Measurements from ENCODE around the gene PTOV1. TPM values are rescaled to one million over a fixed set of nuclear protein-coding genes. Genes with fewer than 3 reads are reported as not detected.

The PTOV1 gene
- polyA plus RNA-seq, 1 experiment, result 37.6 TPM

- CTCF ChIA-PET, result no interaction called here
These were observed 46.1 kb downstream of the PTOV1 start, which contains the start of gene IL4I1 for GRCh38 chr19:49896863-49897621. TSS of gene IL4I1 (minus strand) at chr19:49896887. CDS start at chr19:49896160, 727 bp downstream.

GRCh38 chr19:49904136-49904535 lies 53.2 kb downstream of the PTOV1 start:
- ChIA-PET CTCF (no interaction called here), POLR2A (no interaction called here)
- Histone ChIP-seq H3K4me3 (ENCODE audit: low read depth, low read length) (no peak overlapping the region), H3K27ac (ENCODE audit: low read depth, low read length) (no peak overlapping the region), H3K9me3 (ENCODE audit: control insufficient read depth, insufficient read depth, low read length) (no peaks in the 10 kb centered on the region; the same call in 1 of the 2 replicates), H3K27me3 (ENCODE audit: control insufficient read depth, insufficient read depth, low read length) (no peaks in the 10 kb centered on the region)
- DNase-seq (ENCODE audit: low read depth, low spot score), result no peak
- TF ChIP-seq, protein P1, sequence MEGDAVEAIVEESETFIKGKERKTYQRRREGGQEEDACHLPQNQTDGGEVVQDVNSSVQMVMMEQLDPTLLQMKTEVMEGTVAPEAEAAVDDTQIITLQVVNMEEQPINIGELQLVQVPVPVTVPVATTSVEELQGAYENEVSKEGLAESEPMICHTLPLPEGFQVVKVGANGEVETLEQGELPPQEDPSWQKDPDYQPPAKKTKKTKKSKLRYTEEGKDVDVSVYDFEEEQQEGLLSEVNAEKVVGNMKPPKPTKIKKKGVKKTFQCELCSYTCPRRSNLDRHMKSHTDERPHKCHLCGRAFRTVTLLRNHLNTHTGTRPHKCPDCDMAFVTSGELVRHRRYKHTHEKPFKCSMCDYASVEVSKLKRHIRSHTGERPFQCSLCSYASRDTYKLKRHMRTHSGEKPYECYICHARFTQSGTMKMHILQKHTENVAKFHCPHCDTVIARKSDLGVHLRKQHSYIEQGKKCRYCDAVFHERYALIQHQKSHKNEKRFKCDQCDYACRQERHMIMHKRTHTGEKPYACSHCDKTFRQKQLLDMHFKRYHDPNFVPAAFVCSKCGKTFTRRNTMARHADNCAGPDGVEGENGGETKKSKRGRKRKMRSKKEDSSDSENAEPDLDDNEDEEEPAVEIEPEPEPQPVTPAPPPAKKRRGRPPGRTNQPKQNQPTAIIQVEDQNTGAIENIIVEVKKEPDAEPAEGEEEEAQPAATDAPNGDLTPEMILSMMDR (IDR thresholded peaks at IDR 0.05; ENCODE audit: low read depth, low read length), result no peak

More at GRCh38 chr19:49896863-49897621, 46.1 kb downstream of the PTOV1 start, which contains the start of gene IL4I1:
- TF ChIP-seq, protein P1 (IDR thresholded peaks at IDR 0.05; ENCODE audit: low read depth, low read length), result no peak
- H3K9me3 ChIP-seq (ENCODE audit: control insufficient read depth, insufficient read depth, low read length), result no peaks in the 10 kb centered on the region; the same call in 1 of the 2 replicates
- no peak for DNase-seq (ENCODE audit: low read depth, low spot score)
- POLR2A ChIA-PET, result interaction anchor here (0.9 kb wide), 1 partner anchor 28 kb away, joined by 3 read pairs; no protein-coding TSS in a partner anchor
- H3K27me3 ChIP-seq (ENCODE audit: control insufficient read depth, insufficient read depth, low read length), result no peaks in the 10 kb centered on the region
- H3K4me3 ChIP-seq (ENCODE audit: low read depth, low read length), result no peak within 1 kb of the TSS
- H3K27ac ChIP-seq (ENCODE audit: low read depth, low read length), result peak within 1 kb of the TSS; percentile 61

GRCh38 chr19:49906879-49907564 lies 56.1 kb downstream of the PTOV1 start:
- no peak for DNase-seq (ENCODE audit: low read depth, low spot score)
- Histone ChIP-seq H3K27ac (ENCODE audit: low read depth, low read length) (no peak overlapping the region), H3K9me3 (ENCODE audit: control insufficient read depth, insufficient read depth, low read length) (no peaks in the 10 kb centered on the region; the same call in 1 of the 2 replicates), H3K4me3 (ENCODE audit: low read depth, low read length) (no peak overlapping the region), H3K27me3 (ENCODE audit: control insufficient read depth, insufficient read depth, low read length) (no peaks in the 10 kb centered on the region)
- CTCF ChIA-PET, result no interaction called here
- POLR2A ChIA-PET, result no interaction called here
- TF ChIP-seq, protein P1 (IDR thresholded peaks at IDR 0.05; ENCODE audit: low read depth, low read length), result no peak

DNA sequence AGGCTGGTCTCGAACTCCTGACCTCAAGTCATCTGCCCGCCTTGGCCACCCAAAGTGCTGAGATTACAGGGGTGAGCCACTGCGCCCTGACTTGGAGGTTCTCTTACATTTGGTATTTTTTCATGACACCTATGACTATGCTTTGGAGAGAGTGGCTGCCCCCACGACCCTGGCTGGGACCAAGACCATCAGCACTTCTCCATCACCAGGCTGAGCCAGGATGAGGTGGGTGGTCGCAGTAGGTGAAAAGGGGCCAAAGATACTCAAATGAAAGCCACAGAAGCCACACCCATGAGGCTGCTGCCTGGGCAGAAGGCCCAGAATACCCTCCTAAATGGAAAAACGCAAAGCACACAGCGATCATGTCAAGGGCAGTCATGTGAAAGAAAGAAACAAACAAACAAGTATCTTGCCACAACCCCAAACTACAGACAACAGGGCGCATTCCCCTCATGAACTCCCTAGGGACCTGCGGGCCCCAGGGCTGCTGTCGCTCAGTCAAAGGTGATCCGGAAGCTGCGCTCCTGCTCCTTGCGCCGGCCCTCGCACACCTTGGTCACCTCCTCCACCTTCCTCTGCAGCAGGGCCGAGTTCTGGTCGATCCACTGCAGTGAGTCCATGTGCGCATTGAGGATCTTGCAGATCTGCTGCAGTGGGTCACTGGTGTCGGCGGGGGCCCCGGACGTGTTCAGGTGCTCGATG lies 56.9 kb downstream of the PTOV1 start:
- CTCF ChIA-PET, result no interaction called here

More for the DNA sequence above, 56.9 kb downstream of the PTOV1 start:
- Histone ChIP-seq H3K9me3 (ENCODE audit: control insufficient read depth, insufficient read depth, low read length) (no peaks in the 10 kb centered on the region; the same call in 1 of the 2 replicates), H3K27ac (ENCODE audit: low read depth, low read length) (no peak overlapping the region), H3K27me3 (ENCODE audit: control insufficient read depth, insufficient read depth, low read length) (no peaks in the 10 kb centered on the region), H3K4me3 (ENCODE audit: low read depth, low read length) (no peak overlapping the region)
- TF ChIP-seq, protein P1 (IDR thresholded peaks at IDR 0.05; ENCODE audit: low read depth, low read length), result no peak
- POLR2A ChIA-PET, result interaction anchor here (0.5 kb wide), 1 partner anchor 98 kb away, joined by 3 read pairs; no protein-coding TSS in a partner anchor
- DNase-seq (ENCODE audit: low read depth, low spot score), result no peak

All from AG04450 (cell line).